HEK293 (cell line): ENCODE data around the gene JAKMIP1.

Experiments used
- ATF2 ChIP-seq: fragments of 450-650 bp; formaldehyde crosslinking; IDR thresholded peaks from 2 replicates; pipeline ENCODE4 v1.5.1; 2016; ENCODE audit warnings: missing biosample characterization, missing genetic modification characterization, low read depth
- CTCF ChIP-seq: fragments of 450-650 bp; formaldehyde crosslinking; IDR thresholded peaks from 2 replicates; pipeline ENCODE4 v1.5.1; 2016; ENCODE audit warnings: missing biosample characterization, missing genetic modification characterization
- PATZ1 ChIP-seq: fragments of 450-650 bp; formaldehyde crosslinking; IDR thresholded peaks from 2 replicates; pipeline ENCODE4 v1.5.1; 2016; ENCODE audit warnings: missing biosample characterization, missing genetic modification characterization
- PRDM1 ChIP-seq: fragments of 450-650 bp; formaldehyde crosslinking; IDR thresholded peaks from 2 replicates; pipeline ENCODE4; 2016; ENCODE audit warnings: missing biosample characterization, missing genetic modification characterization
- ZNF473 ChIP-seq: fragments of 450-650 bp; formaldehyde crosslinking; IDR thresholded peaks from 2 replicates; pipeline ENCODE4 v1.5.1; 2017; ENCODE audit warnings: missing biosample characterization, missing genetic modification characterization
- ZNF610 ChIP-seq: fragments of 450-650 bp; formaldehyde crosslinking; IDR thresholded peaks from 2 replicates; pipeline ENCODE4 v1.5.1; 2016; ENCODE audit warnings: missing biosample characterization, missing genetic modification characterization, borderline replicate concordance
- ZNF707 ChIP-seq: fragments of 450-650 bp; formaldehyde crosslinking; IDR thresholded peaks from 2 replicates; pipeline ENCODE4 v1.5.1; 2016; ENCODE audit warnings: missing biosample characterization, missing genetic modification characterization

GRCh38 chr4:6043188-6043587 lies 157.2 kb downstream of the JAKMIP1 start:
- no peak for TF ChIP-seq ATF2 (tag by site-specific recombination)
- no peak for TF ChIP-seq ZNF473 (tag by site-specific recombination)
- no peak for TF ChIP-seq PATZ1
- no peak for TF ChIP-seq CTCF (tag by site-specific recombination)
- TF ChIP-seq ZNF707 (tag by site-specific recombination), result no peak
- no peak for TF ChIP-seq ZNF610
- TF ChIP-seq PRDM1 (tag by site-specific recombination), result no peak
